HG02973 (cell line): ENCODE measurements around the gene SLAMF9.

ENCODE experiments used
- ATAC-seq: cut with Tn5 transposase; IDR thresholded peaks from one replicate; pipeline ENCODE4 v1.9.1; 2021; ENCODE audit warnings: moderate library complexity; ENCODE audit not compliant: unreplicated experiment

SLAMF9 gene

DNA sequence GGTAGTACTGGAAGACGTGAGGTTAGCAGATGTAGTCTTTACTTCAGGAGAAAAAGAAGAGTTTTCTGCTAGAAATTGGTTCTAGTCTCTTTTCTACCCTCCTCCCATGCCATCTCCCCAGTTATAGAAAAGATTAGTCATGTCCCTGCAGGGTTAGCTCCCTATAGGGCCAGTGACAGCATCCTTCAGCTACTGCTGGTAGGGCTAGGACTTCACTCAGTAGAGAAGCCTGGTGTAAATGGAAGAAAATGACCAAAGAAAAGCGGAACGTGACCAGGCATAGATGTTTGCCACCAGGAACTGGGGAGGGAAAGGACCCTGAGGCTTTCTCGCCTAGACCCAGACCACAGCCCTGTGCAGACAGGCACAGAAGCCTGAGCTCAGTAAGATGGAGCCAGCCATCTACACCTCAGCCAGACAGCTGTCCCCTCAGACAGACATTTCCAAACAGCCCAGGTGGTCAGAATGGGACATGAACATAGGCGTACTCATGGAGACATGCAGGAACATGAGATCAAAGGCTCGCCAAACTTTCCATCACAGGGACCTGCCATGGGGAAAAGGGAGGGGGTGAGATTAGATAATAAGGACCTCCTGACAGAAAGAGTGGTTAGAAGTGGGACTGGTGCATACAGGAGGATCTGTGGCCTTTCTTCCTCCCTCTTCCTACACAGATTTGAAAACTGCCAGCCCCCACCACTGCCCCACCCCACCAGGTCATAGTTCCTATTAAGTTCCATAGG, 23.5 kb upstream of the SLAMF9 start:
- no peak for ATAC-seq

DNA sequence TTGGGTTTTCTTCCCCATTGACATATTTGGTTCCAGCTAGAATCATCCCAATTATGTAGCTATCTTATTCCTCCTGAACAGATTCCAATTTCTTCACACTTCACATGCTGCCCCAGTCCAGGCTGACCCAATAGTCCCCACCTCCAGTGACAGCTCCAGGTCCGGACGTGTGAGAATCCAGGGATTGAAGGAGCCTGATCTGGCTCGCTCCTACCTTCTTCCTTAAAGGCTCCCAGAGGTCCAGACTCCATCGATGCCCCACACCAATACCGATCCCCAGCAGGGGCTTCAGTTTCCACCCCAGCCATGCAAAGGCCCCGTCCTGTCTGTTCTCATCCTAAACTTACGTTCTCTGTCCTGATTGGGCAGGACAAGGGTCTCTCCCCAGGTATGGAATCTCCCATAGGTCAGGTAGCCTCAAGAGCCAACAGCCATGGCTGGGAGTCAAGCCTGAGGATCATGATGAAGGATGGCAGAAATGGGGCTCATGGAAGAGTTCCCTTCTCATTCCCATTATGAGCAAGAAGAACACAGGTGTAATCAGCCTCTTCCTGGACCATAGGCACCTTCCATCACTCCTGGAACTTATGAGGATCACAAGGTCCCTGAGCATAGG, 20.4 kb upstream of the SLAMF9 start:
- ATAC-seq, result no peak

DNA sequence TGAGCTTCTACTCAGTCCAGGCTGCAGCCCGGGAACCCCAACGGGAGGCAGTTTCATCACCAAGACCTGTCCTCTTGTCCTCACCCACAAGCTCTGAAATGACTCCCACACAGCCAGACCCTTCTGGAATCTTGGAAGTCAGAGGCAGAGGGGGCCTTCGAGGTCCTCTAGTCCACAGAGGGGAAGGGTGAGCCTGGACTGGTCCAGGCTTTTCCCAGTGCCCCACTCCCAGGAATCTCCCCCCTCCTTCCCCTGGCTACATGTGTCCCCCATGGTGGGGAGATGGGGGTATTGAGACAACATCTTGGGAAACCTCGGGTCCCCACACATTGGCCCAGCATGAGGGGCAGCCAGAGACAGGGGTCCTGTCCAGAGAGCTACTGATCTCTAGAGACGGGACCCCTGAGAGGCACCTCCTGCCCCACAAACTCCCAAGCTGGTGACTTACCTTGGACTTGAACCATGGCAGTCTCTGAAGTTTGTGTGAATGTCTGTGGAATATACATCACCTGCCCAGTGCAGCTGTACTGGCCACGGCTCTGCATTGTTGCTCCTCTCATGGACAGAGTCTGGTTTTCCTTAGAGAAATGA, 19.4 kb upstream of the SLAMF9 start:
- ATAC-seq, result no peak

DNA sequence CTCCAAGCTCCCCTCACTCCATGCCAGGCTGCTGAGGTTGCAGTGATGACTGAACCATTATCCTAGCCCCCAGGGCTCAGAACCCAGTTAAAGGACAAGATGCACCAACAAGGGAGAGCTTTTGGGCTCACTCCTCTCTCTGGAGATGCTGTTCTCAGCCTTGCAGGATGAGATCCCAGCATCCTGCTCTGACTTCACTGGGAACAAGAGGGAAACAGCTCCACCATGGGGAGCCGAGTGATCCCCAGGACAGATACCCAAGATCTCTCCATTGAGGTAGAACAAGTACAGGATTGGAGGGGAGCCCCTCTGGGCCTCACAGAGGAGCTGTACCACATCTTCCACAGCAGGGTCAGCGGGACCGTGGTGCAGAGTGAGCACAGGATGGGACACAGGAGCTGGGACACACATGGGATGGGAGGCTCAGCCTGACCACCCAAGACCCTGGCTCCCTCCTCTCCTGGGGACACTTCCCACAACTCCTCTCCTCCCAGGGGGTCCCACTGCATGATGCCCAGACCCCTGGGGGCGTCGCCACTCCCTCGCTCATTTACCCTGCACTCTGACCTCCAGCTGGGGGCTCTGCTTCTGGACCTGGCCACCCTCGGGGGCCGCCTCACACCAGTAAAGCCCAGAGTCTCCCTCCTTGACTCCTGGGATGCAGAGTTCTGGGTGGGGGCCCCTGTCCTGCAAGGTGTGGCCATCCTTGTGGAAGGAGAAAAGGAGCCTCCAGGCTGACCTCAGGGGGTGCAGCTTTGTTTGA, 18.6 kb upstream of the SLAMF9 start:
- ATAC-seq, result no peak

DNA sequence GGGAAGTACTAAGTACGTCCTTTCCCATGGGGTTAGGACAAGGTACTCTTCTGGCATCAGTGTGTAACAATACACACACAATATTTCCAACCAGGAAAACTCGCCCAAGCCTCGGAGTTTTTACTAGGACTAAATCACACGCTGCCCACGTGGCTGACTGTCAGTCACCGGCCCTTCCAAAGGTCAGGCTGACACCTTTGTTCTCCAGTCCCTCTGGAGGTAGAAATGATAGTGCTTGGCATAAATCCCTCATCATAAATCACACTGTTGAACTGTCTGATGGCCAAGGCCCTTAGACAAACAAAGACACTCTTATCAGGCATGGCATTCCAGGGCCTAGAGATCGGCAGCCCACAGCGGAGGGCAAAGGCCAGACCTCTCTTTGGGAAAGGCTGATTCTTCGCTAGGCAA, 16.9 kb upstream of the SLAMF9 start:
- ATAC-seq, result no peak

DNA sequence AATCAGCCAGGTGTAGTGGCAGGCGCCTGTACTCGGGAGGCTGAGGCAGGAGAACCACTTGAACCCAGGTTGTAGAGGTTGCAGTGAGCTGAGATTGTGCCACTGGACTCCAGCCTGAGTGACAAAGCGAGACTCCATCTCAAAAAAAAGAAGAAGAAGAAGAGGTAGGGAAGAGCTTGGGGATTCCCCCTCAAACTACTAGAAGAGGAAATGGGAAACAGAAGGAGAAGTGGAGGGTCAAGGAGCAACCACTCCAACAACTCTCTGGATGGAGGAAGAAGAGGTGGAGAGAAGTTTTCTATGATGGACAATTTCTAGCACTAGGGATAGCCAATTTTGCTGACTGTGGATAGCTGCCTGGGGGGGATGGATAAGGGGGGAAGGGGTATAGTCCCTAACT, 14.9 kb upstream of the SLAMF9 start:
- no peak for ATAC-seq

DNA sequence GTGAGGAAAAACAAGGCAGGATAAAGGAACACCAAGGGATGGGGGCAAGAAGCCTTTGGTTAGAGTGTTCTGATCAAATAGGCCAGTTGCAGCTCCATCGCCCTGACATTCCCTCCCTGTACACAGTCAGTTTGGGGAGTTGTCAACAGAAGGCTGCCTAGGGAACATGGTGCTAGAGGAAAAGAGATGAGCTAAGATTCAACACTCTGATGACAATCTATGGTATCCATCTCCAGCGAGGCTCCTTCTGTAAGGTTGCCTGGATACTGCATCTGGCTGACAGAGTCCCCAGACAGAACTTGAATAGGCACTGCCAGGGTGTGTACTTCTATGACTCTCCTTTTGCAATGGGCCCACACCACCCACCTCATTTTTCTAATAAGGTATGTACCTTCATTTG, 11.2 kb upstream of the SLAMF9 start:
- no peak for ATAC-seq

DNA sequence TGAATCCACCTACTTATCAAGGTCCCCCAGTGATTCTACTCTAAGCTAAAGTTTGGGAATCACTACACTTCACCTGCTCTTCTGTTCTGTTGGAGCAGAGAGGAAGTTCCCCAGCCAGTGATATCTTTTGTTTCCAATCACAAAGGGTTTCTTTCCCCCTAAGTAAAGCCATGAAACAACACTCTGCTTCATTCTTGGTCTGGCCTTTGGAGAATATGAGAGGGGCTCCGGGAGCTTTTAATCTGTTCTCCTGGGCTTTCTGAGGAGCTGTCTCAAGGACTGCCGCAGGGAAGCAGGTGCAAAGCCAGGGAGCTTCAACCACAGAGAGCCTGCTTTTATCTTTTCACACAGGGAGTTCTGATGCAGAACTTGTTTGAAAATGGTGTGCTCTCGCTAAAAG, 10.1 kb upstream of the SLAMF9 start:
- no peak for ATAC-seq

DNA sequence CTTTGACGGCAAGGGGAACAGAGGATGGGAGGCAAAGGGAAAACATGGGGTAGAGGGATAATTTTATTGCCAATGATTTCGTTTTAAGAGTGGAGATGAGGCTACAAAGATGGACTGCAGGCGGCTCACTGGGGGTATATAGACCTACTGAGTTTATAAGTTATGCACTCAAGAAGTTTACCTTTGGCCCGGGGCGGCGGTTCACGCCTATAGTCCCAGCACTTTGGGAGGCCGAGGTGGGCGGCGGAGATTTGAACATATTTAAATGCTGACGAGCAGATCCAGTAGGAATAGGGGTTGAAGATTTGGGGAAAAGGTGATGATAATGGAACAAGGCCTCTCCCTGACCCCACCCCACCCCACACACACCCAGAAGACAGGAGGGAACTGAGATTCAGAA, 8.1 kb upstream of the SLAMF9 start:
- no peak for ATAC-seq

DNA sequence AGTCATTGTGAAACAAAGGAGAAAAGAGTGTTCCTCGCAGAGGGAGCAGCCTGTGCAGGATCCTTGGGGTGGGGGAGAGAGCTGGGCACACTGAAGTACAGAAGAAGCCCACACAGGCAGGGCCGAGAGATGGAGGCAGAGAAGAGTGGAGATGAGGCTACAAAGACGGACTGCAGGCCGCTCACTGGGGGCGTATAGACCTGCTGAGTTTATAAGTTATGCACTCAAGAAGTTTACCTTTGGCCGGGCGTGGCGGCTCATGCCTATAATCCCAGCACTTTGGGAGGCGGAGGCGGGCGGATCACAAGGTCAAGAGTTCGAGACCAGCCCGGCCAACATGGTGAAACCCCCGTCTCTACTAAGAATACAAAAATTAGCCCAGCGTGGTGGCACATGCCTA, 7.6 kb upstream of the SLAMF9 start:
- no peak for ATAC-seq

DNA sequence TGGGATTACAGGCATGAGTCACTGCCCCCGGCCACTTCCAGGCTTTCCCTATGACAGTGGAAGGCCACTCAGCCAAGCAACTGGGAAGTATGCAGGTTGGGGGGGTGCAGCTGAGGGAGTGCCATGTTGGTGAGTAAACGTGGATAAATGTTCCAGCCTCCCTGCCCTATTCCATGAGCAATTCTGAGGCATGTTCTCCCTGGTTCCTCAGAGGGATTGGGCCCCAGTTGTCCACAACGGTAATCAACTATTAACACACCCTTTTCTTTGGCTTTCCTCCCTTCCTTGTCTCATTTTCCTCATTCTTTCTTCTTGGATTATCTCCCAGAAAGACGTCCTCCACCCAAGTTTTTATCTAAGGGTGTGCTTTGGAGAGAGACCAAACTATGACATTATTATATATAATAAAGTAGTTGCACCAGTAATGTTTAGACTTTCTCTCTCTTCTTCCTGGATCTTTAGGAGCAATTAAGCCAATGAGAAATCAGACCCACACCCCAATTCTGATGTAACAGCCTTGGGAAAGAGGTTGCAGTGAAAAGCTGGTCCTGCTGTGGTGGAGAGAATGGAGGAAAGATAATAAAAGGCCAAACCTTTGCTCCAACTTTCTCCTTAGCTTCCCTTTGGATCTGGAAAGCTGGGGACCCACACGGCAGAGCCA, 6.8 kb upstream of the SLAMF9 start:
- no peak for ATAC-seq

DNA sequence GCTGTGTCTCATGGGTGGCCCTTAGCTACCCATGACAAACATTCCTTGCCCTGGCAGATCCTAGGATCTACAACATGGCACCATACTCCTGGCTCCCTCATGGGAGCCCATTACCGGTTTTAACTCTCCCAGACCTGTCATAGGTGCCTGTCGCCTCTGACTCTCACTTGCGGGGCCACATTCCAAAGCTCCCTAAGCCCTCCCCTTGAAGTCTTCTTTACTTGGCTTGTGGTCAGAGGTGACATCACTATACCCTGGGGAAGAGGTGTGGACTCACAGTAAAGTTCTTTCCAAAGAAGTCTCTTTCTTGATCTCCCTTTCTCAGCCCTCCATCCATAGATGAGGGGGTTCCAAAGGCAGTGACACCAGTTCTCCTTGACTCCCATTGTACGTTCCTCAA, 5.4 kb upstream of the SLAMF9 start:
- ATAC-seq, result no peak

DNA sequence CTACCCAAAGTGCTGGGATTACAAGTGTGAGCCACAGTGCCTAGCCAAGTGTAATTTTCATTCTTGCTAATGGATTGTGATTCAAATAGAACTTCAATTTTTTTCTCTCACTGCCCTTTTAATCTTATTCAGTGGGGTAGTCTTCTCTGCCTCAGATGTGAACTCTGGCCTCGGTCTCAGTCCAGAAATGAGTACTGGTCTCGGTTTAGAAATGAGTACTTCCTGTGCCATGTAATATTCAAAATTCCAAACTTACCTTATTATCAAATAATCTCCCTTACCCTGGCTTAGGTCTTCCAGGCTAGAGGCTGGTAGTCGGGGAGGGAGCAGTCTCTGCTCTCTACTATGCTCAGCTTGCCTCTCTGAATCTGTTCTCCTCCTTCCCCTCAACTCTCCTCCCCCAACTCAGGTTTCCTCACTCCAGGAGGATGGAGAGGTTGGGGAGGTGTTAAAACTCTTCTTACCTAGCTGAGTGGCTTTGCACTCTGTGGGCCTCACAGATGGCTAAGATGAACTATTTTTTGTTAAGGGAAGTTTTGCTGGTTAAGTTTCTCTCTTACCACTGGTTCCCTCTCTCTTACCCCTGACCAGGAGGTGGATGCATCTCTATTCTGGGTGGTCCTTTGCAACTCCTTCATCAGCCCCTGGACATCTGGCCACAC, 4.8 kb upstream of the SLAMF9 start:
- ATAC-seq, result peak; percentile 54

DNA sequence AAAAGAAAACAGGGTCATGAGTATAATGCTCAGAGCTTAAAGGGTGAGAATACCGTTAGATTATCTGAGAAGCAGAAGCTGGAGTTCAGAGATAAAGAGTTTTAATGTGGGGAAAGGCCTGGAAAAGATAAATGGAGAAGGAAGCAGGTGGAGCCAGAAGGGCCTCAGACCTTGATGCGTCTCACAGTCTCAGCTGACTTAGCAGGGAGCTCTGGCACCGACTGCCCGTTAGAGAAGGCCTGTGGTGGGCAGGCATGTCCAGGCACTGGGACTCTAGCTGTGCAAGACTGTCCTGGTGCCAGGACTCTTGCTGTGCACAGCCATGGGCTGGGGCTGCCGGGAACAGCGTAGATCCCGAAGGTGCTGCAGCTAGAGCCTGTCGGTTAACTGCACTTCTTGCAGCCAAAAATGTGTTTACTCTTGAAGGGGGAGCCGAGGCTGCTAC, 3.8 kb upstream of the SLAMF9 start:
- no peak for ATAC-seq

DNA sequence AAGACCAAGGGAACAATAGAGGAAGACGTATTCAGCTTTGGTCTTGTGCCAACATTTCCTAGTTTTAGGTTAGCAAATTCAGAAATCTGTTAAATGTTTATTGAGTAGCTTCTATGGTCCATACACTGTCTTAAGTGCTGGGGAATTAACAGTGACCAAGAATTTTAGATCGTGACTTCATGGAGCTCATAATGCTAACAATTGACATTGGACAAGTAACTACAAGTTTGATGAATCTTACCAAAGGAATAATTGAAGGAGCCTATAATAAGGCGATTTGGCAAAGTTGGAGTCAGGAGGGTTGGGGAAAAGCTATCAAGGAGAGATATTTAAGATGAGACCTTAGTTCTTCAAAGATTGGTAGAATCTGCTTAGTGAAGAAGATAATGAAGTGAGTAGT, 1.4 kb upstream of the SLAMF9 start:
- no peak for ATAC-seq

DNA sequence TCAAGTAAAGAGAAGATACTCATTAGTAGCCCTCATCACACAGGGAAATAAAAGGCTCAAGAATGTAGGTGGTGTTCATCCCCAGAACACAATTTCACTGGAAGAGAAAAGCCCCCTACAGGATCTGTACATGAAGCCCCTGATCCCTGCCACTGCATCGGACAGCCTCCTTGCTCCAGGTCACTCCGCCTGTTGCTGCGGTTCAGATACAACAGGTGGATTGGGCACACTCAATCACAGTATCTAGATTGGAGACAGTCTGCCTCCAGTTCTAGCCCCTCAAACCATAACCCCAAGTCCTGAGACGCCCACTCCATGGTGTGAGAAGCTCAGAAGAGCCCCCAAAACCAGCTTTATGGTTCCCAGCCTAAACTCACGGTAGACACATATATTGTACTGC, 1.1 kb downstream of the SLAMF9 start:
- no peak for ATAC-seq

DNA sequence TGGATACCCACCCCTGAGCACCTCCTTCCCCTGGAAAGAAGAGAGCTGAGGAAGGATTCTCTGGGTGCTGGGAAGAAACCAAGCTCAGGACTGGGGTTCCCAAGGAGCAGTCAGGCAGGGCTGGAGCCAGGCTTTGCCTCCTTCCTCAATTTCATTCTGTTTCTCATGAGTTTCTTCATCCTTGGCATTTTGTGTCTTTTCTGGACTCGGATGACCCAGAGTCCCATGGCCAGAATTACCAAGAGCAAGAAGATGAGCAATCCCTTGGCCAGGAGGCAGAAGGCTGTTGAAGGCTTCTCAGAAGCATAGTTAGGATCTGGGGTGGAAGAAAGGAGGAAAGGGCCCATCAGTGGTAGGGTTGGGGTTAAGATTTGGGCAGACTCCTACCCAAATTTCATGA, 2.5 kb downstream of the SLAMF9 start:
- no peak for ATAC-seq

DNA sequence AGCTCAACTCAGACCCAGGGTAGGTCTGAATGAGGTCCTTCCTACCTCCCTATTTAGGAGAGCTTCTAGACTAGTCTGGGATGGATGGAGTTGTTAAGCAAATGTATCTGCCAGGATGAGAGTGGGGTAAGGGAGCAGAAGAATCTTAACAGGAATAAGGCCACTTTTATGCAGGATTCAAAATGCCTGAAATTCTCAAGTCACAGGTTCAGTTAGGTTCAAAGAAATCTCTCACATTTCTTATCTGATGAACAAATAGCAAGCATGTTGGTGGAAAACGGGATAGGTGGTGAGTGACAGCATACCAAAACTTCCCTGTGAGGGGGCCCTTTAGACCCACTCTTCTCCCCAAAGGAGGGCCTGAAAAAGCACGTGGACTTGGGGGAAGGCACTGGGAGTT, 3.0 kb downstream of the SLAMF9 start:
- ATAC-seq, result no peak

DNA sequence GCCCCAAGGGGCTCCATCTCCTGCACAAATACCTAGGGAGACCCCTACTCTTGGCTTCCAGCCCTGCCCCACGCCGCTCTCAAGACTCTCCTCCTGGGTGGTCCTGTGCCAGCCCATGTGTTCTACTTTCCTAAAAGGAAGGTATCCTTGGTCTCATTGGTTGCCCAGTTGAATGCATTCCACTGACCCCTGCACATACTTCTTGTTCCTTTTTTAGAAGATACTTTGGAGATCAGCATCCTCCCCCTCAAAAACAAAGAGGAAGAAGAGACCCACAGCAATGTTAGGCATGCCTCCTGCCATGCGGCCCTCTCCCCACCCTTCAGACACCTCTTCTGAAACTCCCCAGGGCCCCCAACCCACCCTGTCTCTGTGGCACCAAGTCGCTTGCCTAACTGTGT, 4.1 kb downstream of the SLAMF9 start:
- ATAC-seq, result no peak

DNA sequence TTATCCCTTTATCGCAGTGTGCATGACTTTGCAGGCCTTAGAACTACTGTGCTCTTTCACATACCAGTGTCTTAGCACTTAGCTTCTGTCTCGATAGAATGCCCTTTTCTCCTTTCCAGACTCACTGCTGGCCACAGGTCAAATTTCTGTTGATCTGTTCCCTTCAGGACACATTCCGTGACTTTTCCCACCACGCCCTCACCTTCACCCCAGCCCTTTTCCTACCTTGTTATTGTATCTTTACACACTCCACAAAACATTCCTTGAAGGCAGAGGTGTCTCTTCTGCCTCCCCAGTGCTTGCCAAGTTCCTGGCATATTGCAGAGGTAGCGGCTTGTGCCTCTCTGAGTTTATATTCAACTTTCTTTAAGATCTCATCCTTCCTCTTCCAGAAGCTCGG, 4.9 kb downstream of the SLAMF9 start:
- ATAC-seq, result no peak

DNA sequence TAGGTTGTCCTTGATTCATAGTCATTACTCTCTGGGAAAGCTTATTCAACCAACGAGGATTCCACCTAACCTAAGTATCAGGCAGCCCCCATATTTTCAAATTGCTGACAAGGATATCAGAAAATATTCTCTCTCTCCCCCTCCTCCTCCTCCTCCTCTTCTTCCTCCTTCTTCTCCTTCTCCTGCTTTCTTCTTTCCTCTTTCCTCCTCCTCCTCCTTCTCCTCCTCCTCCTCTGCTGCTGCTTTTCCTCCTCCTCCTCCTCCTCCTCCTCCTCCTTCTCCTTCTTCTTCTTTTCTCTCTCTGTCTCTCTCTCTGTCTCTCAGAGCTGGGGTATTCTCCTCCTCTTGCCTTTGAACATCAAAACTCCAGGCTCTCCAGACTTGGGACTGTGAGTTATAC, 6.1 kb downstream of the SLAMF9 start:
- ATAC-seq, result no peak
